ENCODE data around the gene RD3L. TPM values are rescaled to one million over a fixed set of nuclear protein-coding genes. Genes with fewer than 3 reads are reported as not detected.
A peak's percentile ranks its signal among the peaks of the same experiment; 100 is the strongest.
"Not testable (repeated sequence)": the region's sequence is repeated elsewhere in the genome, so short reads cannot be mapped to it uniquely, and the experiment has no call there.

The RD3L gene
- total RNA-seq, 1 donor from 2014 or later = not detected

GRCh38 chr14:103928011-103928890 is 14.1 kb downstream of the RD3L start, which contains the start of gene TDRD9:
Gene TDRD9, plus strand, starts transcription at chr14:103928456. Its CDS starts 54 bp downstream, at chr14:103928510.
- DNase-seq (ENCODE audit: low read depth in 2 of 2) = no peak

GRCh38 chr14:103927566-103927965 is 14.8 kb downstream of the RD3L start:
- DNase-seq (ENCODE audit: low read depth in 2 of 2) = no peak

- DNase-seq (ENCODE audit: low read depth in 2 of 2) = no peak
These were observed 17.0 kb downstream of the RD3L start for GRCh38 chr14:103925316-103925715.

DNA sequence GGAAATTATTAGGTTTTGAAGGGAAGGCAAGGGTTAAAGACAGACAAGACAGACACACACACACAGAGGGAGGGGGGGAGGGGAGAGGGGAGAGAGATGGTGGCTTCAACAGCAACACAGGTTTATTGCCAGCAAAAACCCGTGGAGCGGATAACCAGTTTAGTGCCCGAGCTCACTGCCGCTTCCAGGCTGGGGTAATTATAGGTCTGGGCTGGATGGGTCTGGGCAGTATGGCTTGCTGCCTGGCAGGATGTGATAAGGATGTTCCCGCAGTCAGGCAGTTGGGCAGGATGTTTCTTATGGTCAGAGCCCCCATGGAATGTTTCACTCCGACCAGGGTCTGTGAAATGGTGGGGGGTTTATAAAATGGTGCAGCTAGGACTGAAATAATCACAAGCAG is 18.5 kb downstream of the RD3L start:
- DNase-seq (ENCODE audit: low read depth in 2 of 2) = peak; percentile 83 to 84

- not testable (repeated sequence) for DNase-seq (ENCODE audit: low read depth in 2 of 2)
These were observed 20.5 kb downstream of the RD3L start for GRCh38 chr14:103921855-103922200.

DNA sequence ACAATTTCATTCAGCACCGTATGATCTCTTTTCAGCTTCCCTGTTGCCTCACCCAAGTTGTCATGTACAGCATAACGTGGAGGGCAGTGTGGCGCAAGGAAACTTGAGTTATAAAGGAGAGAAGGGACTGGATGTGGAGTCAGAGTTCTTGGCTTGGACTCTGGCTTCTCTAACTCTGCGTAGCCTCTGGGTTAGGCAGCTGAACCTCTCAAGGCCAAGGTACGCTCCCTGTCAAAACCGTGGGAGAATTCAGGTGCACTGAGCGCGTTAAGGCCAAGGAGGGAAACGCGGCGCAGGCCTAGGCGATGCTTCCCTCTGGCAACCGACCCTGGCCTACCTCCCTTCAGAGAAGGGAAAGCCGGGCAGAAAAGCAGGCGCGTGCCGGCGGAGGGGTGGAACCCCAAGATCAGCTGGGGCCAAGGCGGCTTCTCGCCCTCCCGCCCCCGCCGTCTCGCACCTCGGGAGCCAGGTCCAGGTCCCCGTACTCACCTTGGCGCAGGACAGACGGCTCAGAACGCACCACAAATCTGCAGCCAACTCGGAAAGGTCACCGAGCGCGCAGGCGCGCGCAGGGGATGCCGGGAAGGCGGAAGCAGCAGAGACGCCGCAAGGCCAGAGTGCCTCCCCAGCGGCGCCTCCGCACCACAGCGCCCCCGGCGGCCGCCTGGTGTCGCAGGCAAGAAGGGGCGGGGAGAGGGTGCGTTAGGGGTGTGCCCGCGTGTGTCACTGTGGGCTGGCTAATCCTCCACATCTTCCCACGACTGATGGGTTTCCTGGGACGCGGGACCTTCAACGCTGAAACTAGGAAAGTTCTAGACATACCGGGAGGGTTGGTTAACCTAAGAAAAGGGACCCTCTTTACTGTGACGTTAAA is 21.1 kb downstream of the RD3L start:
- peak; percentile 85 to 93 for DNase-seq (ENCODE audit: low read depth in 2 of 2)

DNA sequence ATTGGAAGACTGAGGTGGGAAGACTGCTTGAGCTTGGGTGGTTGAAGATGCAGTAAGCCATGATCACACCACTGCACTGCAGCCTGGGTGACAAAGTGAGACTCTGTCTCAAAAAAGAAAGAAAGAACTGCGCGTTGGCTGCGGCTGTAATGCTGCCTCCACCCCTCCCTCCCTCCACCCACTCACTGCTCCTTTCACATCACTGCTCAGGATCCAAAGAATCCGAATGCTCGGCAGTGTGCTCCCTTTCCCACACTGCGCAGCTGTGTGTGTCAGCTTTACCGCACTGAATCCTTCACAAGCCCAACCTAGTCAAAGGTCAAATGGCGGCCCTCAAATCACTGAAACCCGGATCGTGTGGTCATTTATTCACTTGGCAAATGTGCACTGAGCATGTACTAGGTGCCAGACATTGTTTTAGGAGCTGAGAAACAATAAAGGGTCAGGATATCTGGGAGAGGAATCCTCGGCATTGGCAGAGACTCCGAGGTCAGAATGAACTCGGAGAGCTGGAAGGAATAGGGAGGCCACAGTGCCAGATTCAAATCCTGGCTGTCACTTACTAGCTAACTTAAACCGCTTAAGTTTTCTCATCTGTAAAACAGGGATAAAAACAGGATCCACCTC is 25.6 kb downstream of the RD3L start:
- no peak for DNase-seq (ENCODE audit: low read depth in 2 of 2)

DNA sequence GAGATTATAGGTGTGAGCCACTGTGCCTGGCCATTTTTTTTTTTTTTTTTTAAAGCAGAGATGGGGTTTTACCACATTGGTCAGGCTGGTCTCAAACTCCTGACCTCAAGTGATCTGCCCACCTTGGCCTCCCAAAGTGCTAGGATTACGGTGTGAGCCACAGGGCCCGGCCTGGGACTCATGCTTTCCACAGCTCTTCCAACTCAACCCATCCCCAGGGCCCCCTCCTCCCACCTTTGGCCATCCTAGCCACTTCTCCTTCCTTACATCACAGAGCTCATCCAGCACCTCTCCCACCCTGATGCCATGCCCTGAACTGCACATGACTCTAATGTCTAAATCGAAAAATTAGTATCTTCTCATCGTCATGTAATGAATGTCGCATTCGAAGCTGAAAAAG is 26.7 kb downstream of the RD3L start:
- DNase-seq (ENCODE audit: low read depth in 2 of 2) = no peak

DNA sequence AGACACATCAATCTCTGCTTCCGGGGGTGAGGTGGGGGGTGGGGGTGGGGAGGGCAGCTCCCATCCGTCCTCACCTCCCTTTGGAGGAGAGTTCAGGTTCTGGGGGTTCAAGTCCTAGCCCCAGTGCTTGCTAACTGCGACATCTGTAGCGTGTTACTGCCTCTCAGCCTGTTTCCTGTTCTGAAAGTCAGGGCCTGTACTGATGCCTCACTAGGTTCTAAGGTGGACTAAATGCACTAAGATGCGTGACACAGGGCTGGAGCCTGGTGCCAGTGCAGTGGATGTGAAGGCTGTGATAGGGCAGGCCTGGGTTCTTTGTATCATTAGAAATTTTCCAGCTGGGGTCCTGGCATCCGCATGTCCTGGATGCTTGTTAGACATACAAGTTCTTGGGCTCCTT is 31.3 kb downstream of the RD3L start:
- no peak for DNase-seq (ENCODE audit: low read depth in 2 of 2)

DNA sequence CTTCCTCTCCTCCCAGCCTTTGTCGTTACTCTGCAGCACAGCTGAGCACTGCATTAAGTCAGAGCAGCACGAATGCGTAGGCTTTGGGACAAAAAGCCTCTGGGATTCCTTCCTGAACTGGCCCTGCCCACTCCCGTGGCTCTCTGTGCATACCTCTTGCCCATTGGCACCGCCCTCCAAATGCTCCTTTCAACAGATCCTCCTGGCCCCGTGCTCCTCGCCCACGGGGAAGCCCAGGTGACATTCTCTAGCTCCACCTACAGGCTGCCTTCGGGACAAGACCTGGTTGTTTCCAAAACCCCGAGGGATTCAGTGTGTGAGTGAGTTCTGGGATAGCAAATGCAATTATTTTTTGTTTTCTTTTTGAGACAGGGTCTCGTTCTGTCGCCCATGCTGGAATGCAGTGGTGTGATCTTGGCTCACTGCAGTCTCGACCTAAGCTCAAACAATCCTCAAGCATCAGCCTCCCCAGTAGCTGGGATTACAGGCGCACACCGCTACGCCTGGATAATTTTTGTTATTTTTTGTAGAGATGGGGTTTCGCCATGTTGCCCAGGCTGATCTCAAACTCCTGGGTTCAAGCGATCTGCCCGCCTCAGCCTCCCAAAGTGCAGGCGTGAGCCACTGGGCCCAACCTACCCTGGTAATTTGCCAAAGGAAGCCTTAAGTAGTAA is 31.9 kb downstream of the RD3L start:
- peak; percentile 68 to 79 for DNase-seq (ENCODE audit: low read depth in 2 of 2)

DNA sequence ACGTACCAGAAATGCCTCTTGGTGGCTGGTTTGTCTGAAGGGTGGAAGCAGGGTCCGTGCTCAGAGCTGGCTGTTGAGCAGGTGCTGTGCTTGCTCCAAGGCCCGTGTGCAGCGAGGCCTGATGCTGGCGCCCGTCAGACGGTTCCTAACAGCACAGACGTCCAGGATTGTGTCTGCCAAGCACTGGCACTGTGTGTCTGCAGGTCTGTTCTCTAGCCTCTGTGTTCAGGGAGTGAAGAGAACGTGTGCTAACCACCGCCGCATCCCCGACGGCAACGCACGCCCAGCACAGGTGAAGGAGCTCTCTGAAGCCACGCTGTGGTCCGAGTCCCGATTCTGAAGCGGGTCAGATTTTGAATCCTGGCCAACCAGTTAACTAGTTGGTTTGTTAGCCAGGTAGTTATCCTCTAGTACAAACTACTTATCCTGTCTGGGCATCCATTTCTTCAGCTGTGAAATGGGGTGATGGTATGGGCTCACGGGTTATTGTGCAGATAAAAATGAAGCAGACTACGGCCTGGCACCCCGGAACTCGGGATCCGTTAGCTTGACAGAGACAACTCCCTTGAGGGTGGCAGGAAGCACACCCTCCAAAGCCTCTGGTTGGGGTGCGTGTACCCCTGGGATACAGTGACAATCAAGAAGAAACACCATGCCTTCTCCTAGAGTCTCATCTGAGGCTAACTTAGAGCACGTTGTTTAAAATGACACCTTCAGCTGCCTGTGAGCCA is 32.6 kb downstream of the RD3L start:
- no peak for DNase-seq (ENCODE audit: low read depth in 2 of 2)

DNA sequence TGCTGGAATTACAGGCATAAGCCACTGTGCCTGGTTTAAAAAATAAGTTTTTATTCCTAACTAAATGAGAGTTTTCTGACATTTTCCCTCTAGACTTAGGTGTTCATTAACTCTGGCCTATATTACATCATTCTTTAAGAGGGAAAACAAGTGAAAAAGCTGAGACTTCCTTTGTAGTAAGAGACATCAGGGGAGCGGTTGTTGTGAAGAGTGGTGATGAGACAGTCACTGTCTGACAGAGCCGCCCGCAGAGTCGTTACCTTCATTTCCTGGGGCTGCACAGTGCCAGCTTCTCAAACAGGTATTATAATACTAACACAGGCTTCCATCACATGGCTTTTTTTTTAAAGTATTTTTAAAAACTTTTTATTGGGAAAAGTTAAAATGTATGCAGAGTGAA is 33.7 kb downstream of the RD3L start:
- no peak for DNase-seq (ENCODE audit: low read depth in 2 of 2)

DNA sequence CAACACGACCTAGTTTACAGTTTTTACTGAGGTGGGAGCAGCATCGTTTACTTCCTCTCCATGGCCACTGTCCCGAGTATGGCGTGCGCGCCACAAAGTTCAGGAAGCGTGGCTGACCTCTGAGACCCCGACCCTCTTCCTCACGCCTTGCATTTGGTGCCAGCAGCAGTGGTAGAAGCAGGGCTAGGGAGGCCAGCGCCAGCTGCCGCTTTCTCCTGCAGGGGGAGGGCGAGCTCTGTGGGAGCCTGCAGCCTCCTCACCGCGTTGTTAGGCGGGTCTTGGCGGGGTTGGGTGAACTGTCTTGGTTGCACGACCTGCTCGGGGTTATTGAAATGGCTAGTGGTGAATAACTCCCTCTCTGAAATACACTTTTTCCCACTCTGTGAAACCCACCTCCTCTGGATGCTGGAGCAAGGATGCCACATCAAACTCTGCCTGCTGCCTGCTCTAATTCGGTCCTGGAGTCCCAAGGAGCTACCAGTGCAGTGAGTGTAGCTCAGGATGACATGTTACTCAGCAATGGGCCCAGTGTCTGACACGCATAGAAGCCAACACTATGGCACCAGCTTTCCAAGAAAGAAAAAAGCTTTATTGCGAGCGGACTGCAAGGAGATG is 36.4 kb downstream of the RD3L start:
- peak in 1 of 2 donors; percentile 23 for DNase-seq (ENCODE audit: low read depth in 2 of 2)

DNA sequence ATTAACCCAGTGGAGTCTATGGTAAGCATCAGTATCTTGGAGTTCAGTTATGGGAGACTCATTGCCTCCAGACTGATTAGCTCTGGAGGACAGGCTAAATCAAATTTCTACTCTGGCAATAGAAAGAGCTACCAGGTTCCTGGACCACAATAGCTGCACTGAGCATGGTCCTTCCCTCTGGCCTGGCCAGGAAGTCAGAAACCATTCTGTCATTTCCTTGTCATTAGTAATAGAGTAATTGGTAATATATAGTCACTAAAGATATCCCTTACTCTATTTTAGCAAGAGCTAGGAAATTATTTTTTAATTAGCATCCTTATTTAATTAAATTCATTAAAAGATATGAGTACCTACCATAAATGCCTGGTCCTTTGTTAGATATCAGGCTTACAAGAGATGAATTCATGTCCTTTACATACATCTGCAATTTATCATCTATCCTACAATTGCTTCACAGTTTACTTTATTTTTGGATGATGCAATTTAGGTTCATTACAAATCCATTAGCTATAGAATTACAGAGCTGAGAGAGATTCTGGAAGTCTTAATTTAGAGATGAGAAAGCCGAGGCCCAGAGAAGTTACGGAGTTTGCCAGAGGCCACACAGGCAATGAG is 37.7 kb downstream of the RD3L start:
- DNase-seq (ENCODE audit: low read depth in 2 of 2) = no peak

DNA sequence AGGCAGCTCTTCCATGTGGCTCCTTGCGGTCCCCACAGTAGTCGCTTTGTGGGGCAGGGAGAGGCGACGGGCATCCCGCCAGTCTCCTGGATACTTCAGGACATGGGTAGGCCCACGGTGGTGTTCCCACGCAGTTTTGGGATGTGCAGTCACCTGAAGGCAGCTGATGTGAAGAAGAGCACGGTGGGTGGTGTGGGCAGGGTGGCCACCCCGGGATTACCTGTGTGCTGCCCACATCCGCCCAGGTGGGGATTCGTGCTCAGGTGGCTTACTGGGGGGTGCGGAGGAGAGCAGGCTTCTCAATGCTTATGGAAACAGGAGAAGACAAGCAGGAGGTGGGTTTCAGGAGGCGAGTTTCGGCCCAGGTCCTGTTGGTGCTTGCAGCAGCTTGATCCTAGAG is 42.5 kb downstream of the RD3L start:
- DNase-seq (ENCODE audit: low read depth in 2 of 2) = no peak

GRCh38 chr14:103899316-103899715 is 43.0 kb downstream of the RD3L start:
- DNase-seq (ENCODE audit: low read depth in 2 of 2) = no peak

DNA sequence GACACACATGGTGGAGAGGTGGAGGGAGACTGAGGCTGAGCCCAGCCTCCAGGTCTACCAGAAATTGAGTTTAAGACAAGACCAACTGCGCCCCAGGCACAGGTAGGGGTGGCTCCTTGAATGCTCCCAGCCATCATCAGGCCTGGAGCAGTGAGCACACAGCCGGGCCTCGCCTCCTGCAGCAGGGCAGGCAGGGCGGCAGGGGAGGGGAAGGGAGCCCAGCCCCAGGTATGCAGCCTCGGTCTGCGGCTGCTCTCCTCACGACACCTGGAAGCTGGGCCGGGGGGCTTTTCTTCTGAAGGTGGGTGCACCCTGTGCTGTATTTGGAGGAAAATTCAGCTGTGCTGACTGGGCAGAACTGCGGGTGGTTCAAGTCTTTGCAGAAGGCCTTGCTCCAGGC is 43.6 kb downstream of the RD3L start:
- DNase-seq (ENCODE audit: low read depth in 2 of 2) = no peak

- DNase-seq (ENCODE audit: low read depth in 2 of 2) = no peak
These were observed 44.1 kb downstream of the RD3L start for GRCh38 chr14:103898204-103898603.

DNA sequence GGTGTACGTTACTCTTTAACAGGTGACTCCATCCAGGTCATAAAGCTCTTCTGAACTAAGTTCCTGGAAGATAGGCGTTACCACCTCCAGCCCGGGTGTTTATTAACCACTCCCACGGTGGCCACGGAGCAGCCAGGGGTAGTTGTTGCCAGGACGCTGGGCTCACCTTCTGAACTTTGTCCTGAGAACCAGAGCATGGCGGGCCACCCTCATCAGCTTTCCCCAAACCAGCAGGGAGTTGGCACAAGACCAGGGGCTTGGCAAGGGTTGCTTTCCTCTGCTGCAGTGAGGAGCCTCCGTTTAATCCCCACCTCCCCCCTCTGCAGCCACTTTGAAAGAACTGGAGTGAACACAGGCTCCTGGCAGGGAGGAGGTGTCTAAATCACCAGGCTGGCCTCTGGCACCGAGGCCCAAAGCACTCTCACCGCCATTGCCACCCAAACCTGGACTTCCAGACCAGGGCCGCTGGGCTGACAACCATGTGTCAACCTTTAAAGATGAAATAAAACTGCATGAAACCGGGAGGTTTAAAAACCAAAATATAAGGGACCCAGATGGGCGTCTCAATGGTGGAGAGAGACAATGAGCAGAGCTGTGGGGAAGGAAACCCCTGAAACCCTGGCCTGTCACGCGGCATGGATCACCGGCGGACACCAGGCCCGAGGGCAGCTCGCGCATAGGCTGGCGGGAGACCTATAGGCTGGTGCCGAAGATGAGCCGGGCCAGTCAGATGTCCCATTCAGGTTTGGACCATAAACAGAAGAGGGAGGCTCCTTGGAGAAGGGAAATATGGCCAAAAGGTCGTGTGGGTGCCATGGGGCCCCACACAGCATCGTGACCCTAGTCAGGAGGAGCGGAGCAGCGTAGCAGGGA is 45.0 kb downstream of the RD3L start:
- no peak for DNase-seq (ENCODE audit: low read depth in 2 of 2)

Measured in dermis microvascular lymphatic vessel endothelial cell (primary cell).